Measurements from ENCODE around the gene LPP.

DNA sequence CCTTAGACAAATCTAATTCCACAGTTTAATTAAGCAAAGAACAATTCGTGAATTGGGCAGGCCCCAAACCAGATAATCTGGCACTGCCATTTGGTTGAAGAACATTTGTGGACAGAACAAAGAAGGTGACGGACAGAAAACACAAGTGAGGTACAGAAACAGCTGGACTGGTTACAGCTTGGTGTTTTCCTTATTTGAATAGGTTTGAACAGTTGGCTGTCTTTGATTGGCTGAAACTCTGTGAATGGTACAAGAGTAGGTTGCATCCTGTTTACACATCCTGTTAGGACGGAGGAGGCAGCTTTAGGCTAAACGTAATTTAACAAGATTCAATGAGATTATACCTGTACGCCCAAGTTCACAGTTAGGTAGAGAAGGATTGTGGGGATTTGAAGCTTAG is 114.4 kb downstream of the LPP start:
- TF ChIP-seq, protein P1, sequence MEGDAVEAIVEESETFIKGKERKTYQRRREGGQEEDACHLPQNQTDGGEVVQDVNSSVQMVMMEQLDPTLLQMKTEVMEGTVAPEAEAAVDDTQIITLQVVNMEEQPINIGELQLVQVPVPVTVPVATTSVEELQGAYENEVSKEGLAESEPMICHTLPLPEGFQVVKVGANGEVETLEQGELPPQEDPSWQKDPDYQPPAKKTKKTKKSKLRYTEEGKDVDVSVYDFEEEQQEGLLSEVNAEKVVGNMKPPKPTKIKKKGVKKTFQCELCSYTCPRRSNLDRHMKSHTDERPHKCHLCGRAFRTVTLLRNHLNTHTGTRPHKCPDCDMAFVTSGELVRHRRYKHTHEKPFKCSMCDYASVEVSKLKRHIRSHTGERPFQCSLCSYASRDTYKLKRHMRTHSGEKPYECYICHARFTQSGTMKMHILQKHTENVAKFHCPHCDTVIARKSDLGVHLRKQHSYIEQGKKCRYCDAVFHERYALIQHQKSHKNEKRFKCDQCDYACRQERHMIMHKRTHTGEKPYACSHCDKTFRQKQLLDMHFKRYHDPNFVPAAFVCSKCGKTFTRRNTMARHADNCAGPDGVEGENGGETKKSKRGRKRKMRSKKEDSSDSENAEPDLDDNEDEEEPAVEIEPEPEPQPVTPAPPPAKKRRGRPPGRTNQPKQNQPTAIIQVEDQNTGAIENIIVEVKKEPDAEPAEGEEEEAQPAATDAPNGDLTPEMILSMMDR (IDR thresholded peaks at IDR 0.05): no peak
- no peak for TF ChIP-seq POLR2AphosphoS5 (IDR thresholded peaks at IDR 0.05)
- TF ChIP-seq EP300 (IDR thresholded peaks at IDR 0.05): no peak
